Measurements from ENCODE around the gene PLS1. TPM values are rescaled to one million over a fixed set of nuclear protein-coding genes. Genes with fewer than 3 reads are reported as not detected.
"Not testable (repeated sequence)": the region's sequence is repeated elsewhere in the genome, so short reads cannot be mapped to it uniquely, and the experiment has no call there.

The PLS1 gene
- total RNA-seq, 1 donor from 2014 or later = 1.8 TPM

DNA sequence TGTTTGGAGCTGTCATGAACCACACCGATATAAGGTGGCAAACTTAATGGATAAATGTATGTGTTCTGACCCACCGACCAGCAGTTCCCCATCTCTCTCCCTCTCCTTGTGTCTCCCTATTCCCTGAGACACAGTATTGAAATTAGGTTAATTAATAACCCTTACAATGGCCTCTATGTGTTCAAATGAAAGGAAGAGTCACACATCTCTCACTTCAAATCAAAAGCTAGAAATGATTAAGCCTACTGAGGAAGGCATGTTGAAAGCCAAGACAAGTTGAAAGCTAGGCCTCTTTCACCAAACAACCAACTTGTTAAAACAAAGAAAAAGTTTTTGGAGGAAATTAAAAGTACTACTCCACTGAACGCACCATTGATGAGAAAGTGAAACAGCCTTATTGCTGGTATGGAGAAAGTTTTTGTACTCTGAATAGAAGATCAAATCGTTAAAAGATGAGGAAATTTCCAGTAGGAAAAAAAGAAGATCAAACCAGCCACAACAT is 32.6 kb upstream of the PLS1 start:
- TF ChIP-seq, protein P1, sequence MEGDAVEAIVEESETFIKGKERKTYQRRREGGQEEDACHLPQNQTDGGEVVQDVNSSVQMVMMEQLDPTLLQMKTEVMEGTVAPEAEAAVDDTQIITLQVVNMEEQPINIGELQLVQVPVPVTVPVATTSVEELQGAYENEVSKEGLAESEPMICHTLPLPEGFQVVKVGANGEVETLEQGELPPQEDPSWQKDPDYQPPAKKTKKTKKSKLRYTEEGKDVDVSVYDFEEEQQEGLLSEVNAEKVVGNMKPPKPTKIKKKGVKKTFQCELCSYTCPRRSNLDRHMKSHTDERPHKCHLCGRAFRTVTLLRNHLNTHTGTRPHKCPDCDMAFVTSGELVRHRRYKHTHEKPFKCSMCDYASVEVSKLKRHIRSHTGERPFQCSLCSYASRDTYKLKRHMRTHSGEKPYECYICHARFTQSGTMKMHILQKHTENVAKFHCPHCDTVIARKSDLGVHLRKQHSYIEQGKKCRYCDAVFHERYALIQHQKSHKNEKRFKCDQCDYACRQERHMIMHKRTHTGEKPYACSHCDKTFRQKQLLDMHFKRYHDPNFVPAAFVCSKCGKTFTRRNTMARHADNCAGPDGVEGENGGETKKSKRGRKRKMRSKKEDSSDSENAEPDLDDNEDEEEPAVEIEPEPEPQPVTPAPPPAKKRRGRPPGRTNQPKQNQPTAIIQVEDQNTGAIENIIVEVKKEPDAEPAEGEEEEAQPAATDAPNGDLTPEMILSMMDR (IDR thresholded peaks at IDR 0.05) = no peak
- Histone ChIP-seq H3K27ac (no peak overlapping the region), H3K36me3 (peaks cover 15 to 19% of the 10 kb centered on the region in 2 donors), H3K27me3 (no peaks in the 10 kb centered on the region), H3K9me3 (no peaks in the 10 kb centered on the region), H3K4me1 (no peaks in the 10 kb centered on the region), H3K4me3 (no peak overlapping the region)
- DNase-seq (ENCODE audit: low spot score in 2 of 2) = no peak
- intact Hi-C loops (cut with DNase I) = no loop called here

DNA sequence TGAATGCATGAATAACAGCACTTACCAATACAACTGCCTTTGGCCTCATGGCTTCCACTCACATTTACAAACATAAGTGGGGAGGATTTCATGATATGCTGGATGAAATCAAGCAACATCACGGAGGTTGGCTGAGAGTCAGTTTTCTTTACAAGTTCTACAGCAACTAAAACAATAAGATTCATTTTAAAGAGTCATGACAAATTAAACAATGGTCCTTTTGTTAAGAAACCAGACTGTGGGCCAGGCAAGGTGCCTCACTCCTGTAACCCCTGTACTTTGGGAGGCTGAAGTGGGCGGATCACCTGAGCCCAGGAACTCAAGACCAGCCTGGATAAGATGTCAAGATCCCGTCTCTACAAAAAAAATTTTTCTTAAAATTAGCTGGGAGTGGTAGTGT is 30.1 kb upstream of the PLS1 start:
- intact Hi-C loops (cut with DNase I) = no loop called here
- peaks cover 8 to 13% of the 10 kb centered on the region in 2 donors for H3K36me3 ChIP-seq

DNA sequence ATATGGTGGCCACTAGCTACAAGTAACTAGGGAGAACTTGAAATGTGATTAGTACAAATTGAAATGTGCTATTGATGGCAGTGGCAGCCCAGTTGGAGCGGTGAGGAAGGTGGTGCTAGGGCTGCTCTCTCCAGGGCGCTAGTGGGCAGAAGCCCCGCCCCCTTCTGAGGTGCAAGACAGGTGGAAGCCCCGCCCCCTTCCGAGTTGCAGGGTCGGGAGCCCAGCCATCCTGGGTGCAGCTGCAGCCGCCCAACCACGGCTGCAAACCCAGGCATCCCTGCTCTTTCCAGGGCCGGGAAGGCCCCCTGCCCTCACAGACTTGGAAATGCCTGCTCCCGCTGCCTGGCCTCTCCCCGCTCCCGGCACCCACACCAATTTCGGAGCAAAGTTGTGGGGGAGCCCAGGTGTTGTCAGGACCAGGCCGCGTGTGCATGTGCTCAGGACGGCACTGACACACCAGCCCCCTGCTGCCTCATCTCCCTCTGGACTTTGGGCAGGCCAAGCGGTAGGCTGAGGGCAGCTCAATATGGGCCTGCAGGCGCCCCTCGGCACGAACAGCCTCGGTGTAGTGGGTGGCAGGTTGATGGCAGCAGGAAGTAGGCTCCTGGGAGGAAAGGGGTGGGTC is 27.7 kb upstream of the PLS1 start:
- no peaks in the 10 kb centered on the region for H3K9me3 ChIP-seq

More for the DNA sequence above, 30.1 kb upstream of the PLS1 start:
- DNase-seq (ENCODE audit: low spot score in 2 of 2) = no peak
- TF ChIP-seq, protein P1 (IDR thresholded peaks at IDR 0.05) = no peak
- no peak overlapping the region for H3K4me3 ChIP-seq
- no peaks in the 10 kb centered on the region for H3K27me3 ChIP-seq
- H3K9me3 ChIP-seq = no peaks in the 10 kb centered on the region
- H3K4me1 ChIP-seq = no peaks in the 10 kb centered on the region
- H3K27ac ChIP-seq = no peak overlapping the region

DNA sequence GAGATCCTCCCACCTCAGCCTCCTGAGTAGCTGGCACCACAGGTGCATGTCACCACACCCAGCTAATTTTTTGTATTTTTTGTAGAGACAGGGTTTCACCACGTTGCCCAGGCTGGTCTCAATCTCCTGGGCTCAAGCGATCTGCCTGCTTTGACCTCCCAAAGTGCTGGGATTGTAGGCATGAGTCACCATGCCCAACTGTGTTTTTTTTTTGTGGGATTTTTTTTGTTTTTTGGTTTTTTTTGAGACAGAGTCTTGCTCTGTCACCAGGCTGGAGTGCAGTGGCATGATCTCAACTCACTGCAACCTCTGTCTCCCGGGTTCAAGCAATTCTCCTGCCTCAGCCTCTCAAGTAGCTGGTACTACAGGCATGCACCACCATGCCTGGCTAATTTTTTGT is 26.8 kb upstream of the PLS1 start:
- H3K9me3 ChIP-seq; H3K4me1 ChIP-seq; H3K27ac ChIP-seq; DNase-seq (ENCODE audit: low spot score in 2 of 2); intact Hi-C loops (cut with DNase I); H3K4me3 ChIP-seq; H3K36me3 ChIP-seq; H3K27me3 ChIP-seq: not testable (repeated sequence)

More for the DNA sequence above, 27.7 kb upstream of the PLS1 start:
- no peak overlapping the region for H3K4me3 ChIP-seq
- DNase-seq (ENCODE audit: low spot score in 2 of 2) = no peak
- TF ChIP-seq, protein P1 (IDR thresholded peaks at IDR 0.05) = no peak
- H3K4me1 ChIP-seq = no peaks in the 10 kb centered on the region
- intact Hi-C loops (cut with DNase I) = no loop called here
- peaks cover 0 to 6% of the 10 kb centered on the region in 2 donors for H3K36me3 ChIP-seq
- H3K27me3 ChIP-seq = no peaks in the 10 kb centered on the region
- H3K27ac ChIP-seq = no peak overlapping the region

DNA sequence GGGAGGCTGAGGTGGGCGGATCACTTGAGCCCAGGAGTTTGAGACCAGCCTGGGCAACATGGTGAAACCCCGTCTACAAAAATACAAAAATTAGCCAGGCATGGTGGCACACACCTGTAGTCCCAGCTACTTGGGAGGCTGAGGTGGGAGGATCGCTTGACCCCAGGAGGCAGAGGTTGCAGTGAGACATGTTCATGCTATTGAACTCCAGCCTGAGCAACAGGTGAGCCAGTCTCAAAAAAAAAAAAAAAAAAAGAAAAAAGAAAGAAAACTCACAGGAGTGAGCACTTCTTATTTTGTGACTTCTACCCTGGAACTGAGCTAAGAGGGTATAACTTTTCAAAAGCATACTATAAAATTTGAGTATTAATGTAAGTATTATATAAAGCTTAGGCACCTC is 22.0 kb upstream of the PLS1 start:
- intact Hi-C loops (cut with DNase I); DNase-seq (ENCODE audit: low spot score in 2 of 2): not testable (repeated sequence)

DNA sequence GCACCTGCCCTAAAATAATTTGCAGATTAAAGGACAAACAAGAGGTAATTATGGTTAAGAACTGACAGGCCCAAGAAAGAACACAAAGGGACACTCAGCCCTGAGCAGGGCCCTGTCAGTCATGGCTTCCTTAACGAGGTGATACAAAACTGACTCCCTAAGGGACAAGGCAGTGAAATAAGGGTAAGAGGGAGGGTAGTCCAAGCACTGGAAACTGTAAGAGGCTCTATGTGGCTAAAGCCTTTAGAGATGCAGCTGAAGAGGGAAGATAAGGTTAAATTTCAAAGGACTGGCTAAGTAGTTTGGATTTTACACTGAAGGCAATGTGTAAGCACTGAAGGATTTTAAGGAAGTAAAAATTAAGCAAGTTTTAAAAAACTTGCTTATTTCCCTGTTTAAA is 21.5 kb upstream of the PLS1 start:
- H3K4me1 ChIP-seq = peaks cover 0 to 6% of the 10 kb centered on the region in 2 donors
- intact Hi-C loops (cut with DNase I) = no loop called here

More for the DNA sequence above, 22.0 kb upstream of the PLS1 start:
- not testable (repeated sequence) for H3K36me3 ChIP-seq, H3K9me3 ChIP-seq, H3K4me3 ChIP-seq, H3K27me3 ChIP-seq, H3K4me1 ChIP-seq, H3K27ac ChIP-seq

More for the DNA sequence above, 21.5 kb upstream of the PLS1 start:
- no peak for DNase-seq (ENCODE audit: low spot score in 2 of 2)
- Histone ChIP-seq H3K4me3 (no peak overlapping the region), H3K36me3 (peaks cover 0 to 6% of the 10 kb centered on the region in 2 donors), H3K27me3 (no peaks in the 10 kb centered on the region), H3K27ac (no peak overlapping the region), H3K9me3 (no peaks in the 10 kb centered on the region)
- TF ChIP-seq, protein P1 (IDR thresholded peaks at IDR 0.05) = no peak

All from ascending aorta (tissue), 2 donors.